GM12892 (cell line): ENCODE measurements around the gene UAP1.

Experiments used
- POLR2A ChIP-seq: IDR thresholded peaks from 2 replicates; pipeline ENCODE4 v1.6.1; 2011; ENCODE audit warnings: low read depth, low read length, control low read depth
- POLR2AphosphoS5 ChIP-seq: IDR thresholded peaks from 2 replicates; pipeline ENCODE4 v1.6.1; 2011; ENCODE audit warnings: low read depth, low read length, control low read depth
- TAF1 ChIP-seq: IDR thresholded peaks from 2 replicates; pipeline ENCODE4 v1.6.1; 2011; ENCODE audit warnings: low read depth, mild to moderate bottlenecking, control low read depth, low read length, borderline replicate concordance

GRCh38 chr1:162629077-162629627, 67.6 kb downstream of the UAP1 start:
- TF ChIP-seq POLR2A (no peak), POLR2AphosphoS5 (no peak), TAF1 (no peak)
